ENCODE data around the gene URB1.
"Not testable (repeated sequence)": the region's sequence is repeated elsewhere in the genome, so short reads cannot be mapped to it uniquely, and the experiment has no call there.

Gene URB1

GRCh38 chr21:32392299-32392879, 423 bp downstream of the URB1 start:
- peaks cover 0 to 11% of the 10 kb centered on the region in 2 donors for H3K27me3 Mint-ChIP-seq
- ATAC-seq (replicated peaks) = peak; percentile 2 to 5
- H3K27ac Mint-ChIP-seq = no peak overlapping the region
- peak overlapping the region; percentile 90 to 94 for H3K4me3 Mint-ChIP-seq
- H3K9me3 Mint-ChIP-seq = peaks cover 2 to 3% of the 10 kb centered on the region in 2 donors
- DNase-seq = no peak
- peaks cover 22 to 31% of the 10 kb centered on the region in 2 donors for H3K36me3 Mint-ChIP-seq
- peaks cover 31 to 52% of the 10 kb centered on the region in 2 donors for H3K4me1 Mint-ChIP-seq

GRCh38 chr21:32391755-32392154, 1.1 kb downstream of the URB1 start:
- peaks cover 0 to 5% of the 10 kb centered on the region in 2 donors for H3K27me3 Mint-ChIP-seq
- DNase-seq (no peak), ATAC-seq (replicated peaks) (no peak)
- peaks cover 22 to 36% of the 10 kb centered on the region in 2 donors for H3K36me3 Mint-ChIP-seq
- H3K4me1 Mint-ChIP-seq = peaks cover 32 to 58% of the 10 kb centered on the region in 2 donors
- H3K27ac Mint-ChIP-seq = no peak overlapping the region
- H3K9me3 Mint-ChIP-seq = peaks cover 2 to 3% of the 10 kb centered on the region in 2 donors
- H3K4me3 Mint-ChIP-seq = peak overlapping the region; percentile 90 to 94

DNA sequence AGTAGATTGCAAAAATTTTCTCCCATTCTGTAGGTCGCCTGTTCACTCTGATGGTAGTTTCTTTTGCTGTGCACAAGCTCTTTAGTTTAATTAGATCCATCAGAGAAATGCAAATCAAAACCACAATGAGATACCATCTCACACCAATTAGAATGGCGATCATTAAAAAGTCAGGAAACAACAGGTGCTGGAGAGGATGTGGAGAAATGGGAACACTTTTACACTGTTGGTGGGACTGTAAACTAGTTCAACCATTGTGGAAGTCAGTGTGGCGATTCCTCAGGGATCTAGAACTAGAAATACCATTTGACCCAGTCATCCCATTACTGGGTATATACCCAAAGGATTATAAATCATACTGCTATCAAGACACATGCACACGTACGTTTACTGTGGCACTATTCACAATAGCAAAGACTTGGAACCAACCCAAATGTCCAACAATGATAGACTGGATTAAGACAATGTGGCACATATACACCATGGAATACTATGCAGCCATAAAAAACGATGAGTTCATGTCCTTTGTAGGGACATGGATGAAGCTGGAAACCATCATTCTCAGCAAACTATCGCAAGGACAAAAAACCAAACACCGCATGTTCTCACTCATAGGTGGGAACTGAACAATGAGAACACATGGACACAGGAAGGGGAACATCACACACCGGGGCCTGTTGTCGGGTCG, 2.1 kb downstream of the URB1 start:
- ATAC-seq (replicated peaks); H3K9me3 Mint-ChIP-seq; H3K4me3 Mint-ChIP-seq; H3K27ac Mint-ChIP-seq; DNase-seq; H3K27me3 Mint-ChIP-seq: not testable (repeated sequence)
- Mint-ChIP-seq H3K36me3 (peaks cover 25 to 39% of the 10 kb centered on the region in 2 donors), H3K4me1 (peaks cover 35 to 67% of the 10 kb centered on the region in 2 donors)

GRCh38 chr21:32389337-32390015, 3.3 kb downstream of the URB1 start:
- H3K36me3 Mint-ChIP-seq = peaks cover 33 to 51% of the 10 kb centered on the region in 2 donors
- H3K9me3 Mint-ChIP-seq = peaks cover 2 to 3% of the 10 kb centered on the region in 2 donors
- peak overlapping the region in 1 of 2 donors; percentile 3 for H3K4me3 Mint-ChIP-seq
- ATAC-seq (replicated peaks) (no peak), DNase-seq (no peak)
- H3K4me1 Mint-ChIP-seq = peaks cover 40 to 72% of the 10 kb centered on the region in 2 donors
- H3K27ac Mint-ChIP-seq = peak overlapping the region; percentile 56
- no peaks in the 10 kb centered on the region for H3K27me3 Mint-ChIP-seq

DNA sequence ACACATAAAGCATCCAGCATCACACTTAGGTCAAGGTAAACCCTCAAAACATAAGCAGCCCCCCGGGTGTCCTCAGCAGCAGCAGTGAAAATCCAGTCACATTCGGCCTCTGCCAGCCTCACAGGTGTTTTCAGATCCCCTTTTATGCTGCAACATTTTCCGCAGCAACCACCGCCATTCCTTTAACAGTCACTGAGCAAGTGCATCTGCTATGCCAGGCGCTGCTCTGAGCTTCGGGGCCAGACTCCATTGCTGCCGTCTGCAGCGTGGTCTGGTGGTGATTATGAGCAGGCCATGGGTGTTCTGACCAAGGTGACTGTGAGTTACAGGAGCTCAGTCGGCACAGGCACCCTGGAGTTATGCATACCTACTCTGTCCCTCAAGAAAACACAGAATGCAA, 4.5 kb downstream of the URB1 start:
- DNase-seq = no peak
- no peak overlapping the region for H3K4me3 Mint-ChIP-seq
- H3K9me3 Mint-ChIP-seq = no peaks in the 10 kb centered on the region
- H3K27me3 Mint-ChIP-seq = no peaks in the 10 kb centered on the region
- ATAC-seq (replicated peaks) = no peak
- no peak overlapping the region for H3K27ac Mint-ChIP-seq
- H3K4me1 Mint-ChIP-seq = peaks cover 33 to 62% of the 10 kb centered on the region in 2 donors
- H3K36me3 Mint-ChIP-seq = peaks cover 39 to 60% of the 10 kb centered on the region in 2 donors

DNA sequence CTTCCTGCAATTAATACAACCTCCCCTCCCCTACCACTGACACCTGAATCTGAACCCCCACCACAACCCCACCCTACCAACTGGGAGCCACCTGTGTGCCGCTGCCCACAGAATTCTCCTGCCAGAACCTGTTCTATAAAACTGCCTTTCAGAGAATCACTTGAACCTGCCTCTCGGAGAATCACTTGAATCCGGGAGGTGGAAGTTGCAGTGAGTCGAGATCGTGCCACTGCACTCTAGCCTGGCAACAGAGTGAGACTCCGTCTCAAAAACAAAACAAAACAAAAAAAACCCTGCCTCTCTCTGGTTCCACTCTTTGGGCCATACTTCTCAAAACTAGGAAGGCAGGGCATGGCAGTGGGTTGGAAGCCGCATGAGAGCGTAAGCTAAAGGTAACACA, 5.7 kb downstream of the URB1 start:
- Mint-ChIP-seq H3K9me3 (no peaks in the 10 kb centered on the region), H3K4me1 (peaks cover 33 to 60% of the 10 kb centered on the region in 2 donors), H3K27me3 (no peaks in the 10 kb centered on the region), H3K27ac (peak overlapping the region; percentile 27), H3K36me3 (peaks cover 46 to 70% of the 10 kb centered on the region in 2 donors), H3K4me3 (no peak overlapping the region)
- no peak for DNase-seq
- ATAC-seq (replicated peaks) = no peak

DNA sequence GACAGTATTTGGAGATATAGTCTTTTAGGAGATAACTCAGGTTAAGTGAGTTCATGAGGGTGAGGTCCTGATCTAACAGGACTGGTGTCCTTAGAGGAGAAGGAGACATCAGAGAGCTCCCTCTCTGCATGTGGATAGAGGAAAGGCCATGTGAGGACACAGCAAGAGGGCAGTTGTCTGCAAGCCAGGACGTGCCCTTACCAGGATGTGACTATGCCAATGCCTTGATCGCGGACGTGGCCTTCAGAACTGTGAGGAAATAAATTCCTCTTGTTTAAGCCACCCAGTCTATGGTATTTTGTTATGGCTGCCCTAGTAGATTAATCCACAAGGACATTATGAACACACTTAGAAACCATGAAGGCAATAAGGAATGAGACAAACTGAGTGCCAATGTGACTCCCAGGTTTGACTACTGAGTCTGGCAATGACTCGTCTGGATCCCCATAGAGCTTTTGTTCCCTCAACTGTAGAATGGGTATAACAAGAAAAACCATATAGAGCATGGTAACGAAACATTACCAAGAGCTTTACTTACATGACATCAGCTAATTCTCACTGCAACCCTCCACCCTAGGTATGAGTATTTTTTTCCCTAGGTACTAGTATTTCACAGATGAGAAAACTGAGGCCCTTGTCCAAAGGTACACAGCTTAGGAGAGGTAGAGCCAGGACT, 6.5 kb downstream of the URB1 start:
- no peaks in the 10 kb centered on the region for H3K27me3 Mint-ChIP-seq
- DNase-seq = no peak
- no peak overlapping the region for H3K4me3 Mint-ChIP-seq

GRCh38 chr21:32383812-32384211, 9.0 kb downstream of the URB1 start:
- Mint-ChIP-seq H3K27ac (no peak overlapping the region), H3K9me3 (no peaks in the 10 kb centered on the region), H3K4me1 (peaks cover 20 to 46% of the 10 kb centered on the region in 2 donors), H3K4me3 (no peak overlapping the region), H3K36me3 (peaks cover 43 to 72% of the 10 kb centered on the region in 2 donors), H3K27me3 (no peaks in the 10 kb centered on the region)
- DNase-seq = no peak
- no peak for ATAC-seq (replicated peaks)

More for the DNA sequence above, 6.5 kb downstream of the URB1 start:
- H3K27ac Mint-ChIP-seq = no peak overlapping the region
- H3K4me1 Mint-ChIP-seq = peaks cover 29 to 52% of the 10 kb centered on the region in 2 donors
- H3K9me3 Mint-ChIP-seq = no peaks in the 10 kb centered on the region
- ATAC-seq (replicated peaks) = no peak
- peaks cover 44 to 68% of the 10 kb centered on the region in 2 donors for H3K36me3 Mint-ChIP-seq

DNA sequence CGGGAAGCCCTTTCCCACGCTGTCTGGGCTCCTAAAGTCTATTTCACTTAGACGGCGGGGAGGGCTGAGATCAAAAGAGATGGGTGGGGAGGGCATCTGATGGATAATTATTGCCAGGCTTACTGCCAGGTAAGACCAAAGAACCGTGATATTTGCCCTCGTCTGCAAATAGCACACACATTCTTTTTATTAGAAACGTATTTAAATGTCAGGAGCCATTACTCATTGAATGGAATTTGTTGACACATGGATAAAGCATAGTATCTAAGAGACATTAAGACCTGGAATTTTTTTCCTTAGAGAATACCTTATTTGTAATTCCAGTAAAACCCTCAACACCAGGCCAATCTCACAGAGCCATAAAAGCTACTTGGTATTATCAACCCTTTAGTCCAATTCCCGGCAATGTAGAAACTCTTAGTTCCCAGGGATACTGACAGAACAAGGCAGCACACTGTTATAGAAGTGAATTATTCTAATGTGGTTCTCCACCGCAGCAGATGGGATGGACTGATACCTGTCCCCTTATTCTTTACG, 10.6 kb downstream of the URB1 start:
- H3K9me3 Mint-ChIP-seq = no peaks in the 10 kb centered on the region
- no peak overlapping the region for H3K4me3 Mint-ChIP-seq
- peaks cover 15 to 29% of the 10 kb centered on the region in 2 donors for H3K4me1 Mint-ChIP-seq
- ATAC-seq (replicated peaks) = no peak
- no peaks in the 10 kb centered on the region for H3K27me3 Mint-ChIP-seq
- peaks cover 50 to 72% of the 10 kb centered on the region in 2 donors for H3K36me3 Mint-ChIP-seq
- no peak for DNase-seq
- H3K27ac Mint-ChIP-seq = no peak overlapping the region

- DNase-seq (no peak), ATAC-seq (replicated peaks) (no peak)
- Mint-ChIP-seq H3K4me3 (no peak overlapping the region), H3K27me3 (no peaks in the 10 kb centered on the region), H3K4me1 (peaks cover 15 to 25% of the 10 kb centered on the region in 2 donors), H3K27ac (no peak overlapping the region), H3K36me3 (peaks cover 55 to 72% of the 10 kb centered on the region in 2 donors), H3K9me3 (no peaks in the 10 kb centered on the region)
Measured at GRCh38 chr21:32381571-32381970, 11.2 kb downstream of the URB1 start.

- no peak for ATAC-seq (replicated peaks)
- H3K4me3 Mint-ChIP-seq = no peak overlapping the region
- H3K4me1 Mint-ChIP-seq = peaks cover 15 to 25% of the 10 kb centered on the region in 2 donors
Measured at GRCh38 chr21:32380940-32381339, 11.9 kb downstream of the URB1 start.

GRCh38 chr21:32378956-32379355, 13.9 kb downstream of the URB1 start:
- Mint-ChIP-seq H3K27me3 (no peaks in the 10 kb centered on the region), H3K36me3 (peaks cover 47 to 58% of the 10 kb centered on the region in 2 donors), H3K4me1 (peaks cover 8 to 17% of the 10 kb centered on the region in 2 donors), H3K9me3 (no peaks in the 10 kb centered on the region), H3K4me3 (no peak overlapping the region), H3K27ac (no peak overlapping the region)
- no peak for ATAC-seq (replicated peaks)
- DNase-seq = no peak

More at GRCh38 chr21:32380940-32381339, 11.9 kb downstream of the URB1 start:
- no peaks in the 10 kb centered on the region for H3K9me3 Mint-ChIP-seq
- DNase-seq = no peak
- no peak overlapping the region for H3K27ac Mint-ChIP-seq
- no peaks in the 10 kb centered on the region for H3K27me3 Mint-ChIP-seq
- H3K36me3 Mint-ChIP-seq = peaks cover 56 to 73% of the 10 kb centered on the region in 2 donors

DNA sequence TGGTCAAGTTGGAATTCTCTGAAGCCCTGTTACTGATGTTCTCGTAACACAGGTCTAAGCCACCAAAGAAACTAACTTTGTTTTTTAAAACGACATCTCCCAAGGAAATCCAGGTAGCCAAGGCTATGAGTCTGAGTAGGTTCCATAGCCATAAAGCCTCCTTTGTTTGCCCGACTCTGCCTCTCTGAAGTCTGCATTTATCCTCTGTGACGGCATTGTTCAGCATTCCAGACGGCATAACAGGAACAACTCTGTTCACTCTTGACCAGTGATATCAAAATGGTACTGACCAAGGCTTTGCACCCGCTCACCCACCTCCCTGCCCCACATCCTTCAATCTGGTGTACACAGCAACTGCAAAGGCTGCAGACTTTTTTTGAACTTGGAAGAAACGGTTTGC, 14.8 kb downstream of the URB1 start:
- no peak for ATAC-seq (replicated peaks)
- Mint-ChIP-seq H3K36me3 (peaks cover 42 to 53% of the 10 kb centered on the region in 2 donors), H3K4me3 (no peak overlapping the region), H3K27ac (no peak overlapping the region), H3K4me1 (peaks cover 8 to 17% of the 10 kb centered on the region in 2 donors), H3K27me3 (no peaks in the 10 kb centered on the region), H3K9me3 (no peaks in the 10 kb centered on the region)
- no peak for DNase-seq

- Mint-ChIP-seq H3K4me3 (no peak overlapping the region), H3K27me3 (no peaks in the 10 kb centered on the region), H3K36me3 (peaks cover 39 to 51% of the 10 kb centered on the region in 2 donors), H3K9me3 (no peaks in the 10 kb centered on the region), H3K27ac (peak overlapping the region; percentile 51), H3K4me1 (peaks cover 8 to 17% of the 10 kb centered on the region in 2 donors)
- no peak for DNase-seq
- ATAC-seq (replicated peaks) = no peak
Measured at GRCh38 chr21:32377506-32377905, 15.3 kb downstream of the URB1 start.
